Suprapubic skin (tissue), 4 donors: Measurements from ENCODE around the gene CGNL1.

Experiments
- EP300 ChIP-seq: sonication (generic); formaldehyde crosslinking; IDR thresholded peaks from one replicate; pipeline ENCODE4 v1.6.1; 2017; ENCODE audit warnings: antibody characterized with exemption
- POLR2A ChIP-seq, 2 donors: fragments of 450-650 bp; IDR thresholded peaks; one replicate each; pipeline ENCODE4 v1.6.1; 2017; ENCODE audit warnings: antibody characterized with exemption in 2 of 2, mild to moderate bottlenecking in 2 of 2, moderate library complexity in 2 of 2
- POLR2AphosphoS5 ChIP-seq, 3 donors: sonication (generic); formaldehyde crosslinking; IDR thresholded peaks; one replicate each; pipeline ENCODE4 v1.6.1; 2017; ENCODE audit warnings: antibody characterized with exemption in 3 of 3
- TF ChIP-seq, protein P1 (sequence below), 2 donors: fragments of 200-600 bp in 1 of 2; fragments of 450-650 bp in 1 of 2; sonication (generic) in 1 of 2; IDR thresholded peaks; one replicate each; pipeline ENCODE4 v1.5.1; 2016 to 2019; ENCODE audit warnings: antibody characterized with exemption in 2 of 2, mild to moderate bottlenecking in 1 of 2, moderate library complexity in 1 of 2

DNA sequence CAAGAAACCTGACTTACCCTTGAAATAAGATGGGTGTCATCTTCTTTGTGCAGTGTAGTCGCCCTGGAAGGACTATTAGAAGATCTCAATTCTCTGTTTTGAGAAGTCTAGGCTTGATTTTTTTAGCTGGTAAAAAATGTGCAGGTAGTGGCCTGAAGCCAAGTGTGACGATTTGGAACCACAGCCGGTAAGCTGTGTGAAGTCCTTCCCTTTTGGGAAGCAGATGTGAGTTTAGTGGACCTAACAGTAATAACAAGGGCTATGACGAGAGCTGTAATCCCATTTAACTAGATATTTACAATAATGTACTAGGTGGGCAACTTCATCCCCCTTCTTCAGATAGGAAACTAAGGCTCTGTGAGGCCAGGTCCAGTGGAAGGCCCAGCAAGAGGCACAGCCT, 133.7 kb downstream of the CGNL1 start:
- TF ChIP-seq POLR2A (IDR thresholded peaks at IDR 0.05) (no peak), POLR2AphosphoS5 (IDR thresholded peaks at IDR 0.05) (no peak), EP300 (no peak)
- TF ChIP-seq, protein P1, sequence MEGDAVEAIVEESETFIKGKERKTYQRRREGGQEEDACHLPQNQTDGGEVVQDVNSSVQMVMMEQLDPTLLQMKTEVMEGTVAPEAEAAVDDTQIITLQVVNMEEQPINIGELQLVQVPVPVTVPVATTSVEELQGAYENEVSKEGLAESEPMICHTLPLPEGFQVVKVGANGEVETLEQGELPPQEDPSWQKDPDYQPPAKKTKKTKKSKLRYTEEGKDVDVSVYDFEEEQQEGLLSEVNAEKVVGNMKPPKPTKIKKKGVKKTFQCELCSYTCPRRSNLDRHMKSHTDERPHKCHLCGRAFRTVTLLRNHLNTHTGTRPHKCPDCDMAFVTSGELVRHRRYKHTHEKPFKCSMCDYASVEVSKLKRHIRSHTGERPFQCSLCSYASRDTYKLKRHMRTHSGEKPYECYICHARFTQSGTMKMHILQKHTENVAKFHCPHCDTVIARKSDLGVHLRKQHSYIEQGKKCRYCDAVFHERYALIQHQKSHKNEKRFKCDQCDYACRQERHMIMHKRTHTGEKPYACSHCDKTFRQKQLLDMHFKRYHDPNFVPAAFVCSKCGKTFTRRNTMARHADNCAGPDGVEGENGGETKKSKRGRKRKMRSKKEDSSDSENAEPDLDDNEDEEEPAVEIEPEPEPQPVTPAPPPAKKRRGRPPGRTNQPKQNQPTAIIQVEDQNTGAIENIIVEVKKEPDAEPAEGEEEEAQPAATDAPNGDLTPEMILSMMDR (IDR thresholded peaks at IDR 0.05), result no peak
